Measurements from ENCODE around the gene F10. TPM values are rescaled to one million over a fixed set of nuclear protein-coding genes. Genes with fewer than 3 reads are reported as not detected.

The F10 gene
- total and polyA plus RNA-seq, 2 experiments from 2014 or later = 0.76 to 1.6 TPM

GRCh38 chr13:113076681-113077401, 45.8 kb upstream of the F10 start:
- Histone ChIP-seq H3F3A (replicated peaks; ENCODE audit: low read depth) (no peaks in the 10 kb centered on the region), H3K4me3 (no peak overlapping the region), H4K20me1 (replicated peaks; ENCODE audit: insufficient read depth) (no peaks in the 10 kb centered on the region), H3K79me2 (replicated peaks; ENCODE audit: insufficient read depth) (no peaks in the 10 kb centered on the region), H3K4me2 (no peak overlapping the region), H2AFZ (no peak overlapping the region), H3K36me3 (ENCODE audit: insufficient read depth) (no peaks in the 10 kb centered on the region), H3K4me1 (ENCODE audit: insufficient read depth) (no peaks in the 10 kb centered on the region), H3K27me3 (ENCODE audit: insufficient read depth) (no peaks in the 10 kb centered on the region), H3K9me2 (ENCODE audit: insufficient read depth) (no peaks in the 10 kb centered on the region), H3K27ac (ENCODE audit: low read depth) (no peak overlapping the region)
- no peak for DNase-seq (ENCODE audit: low spot score)
- ATAC-seq = no peak
- Mint-ChIP-seq H3K4me1 (no peaks in the 10 kb centered on the region; the same call in 2 of the 3 replicates), H3K4me3 (no peak overlapping the region), H3K9me3 (no peaks in the 10 kb centered on the region), H3K27ac (peak overlapping the region; percentile 80; the same call in 1 of the 2 replicates), H3K27me3 (ENCODE audit: insufficient read depth, low read depth, poor library complexity) (peaks cover 5% of the 10 kb centered on the region), H3K36me3 (ENCODE audit: low read depth) (peaks cover 5% of the 10 kb centered on the region; the same call in 2 of the 3 replicates)
- no peak for TF ChIP-seq JUNB (IDR thresholded peaks at IDR 0.05; ENCODE audit: unreplicated experiment)
- TF ChIP-seq EZH2 (IDR thresholded peaks at IDR 0.05; ENCODE audit: low read depth, unreplicated experiment) = no peak
- no peak for TF ChIP-seq POLR2AphosphoS5 (IDR thresholded peaks at IDR 0.05; ENCODE audit: low read depth)
- no peak for TF ChIP-seq NANOG (IDR thresholded peaks at IDR 0.05; ENCODE audit: borderline replicate concordance)
- no peak for TF ChIP-seq STAT1 (IDR thresholded peaks at IDR 0.05; ENCODE audit: unreplicated experiment)
- TF ChIP-seq EZH2phosphoT487 (IDR thresholded peaks at IDR 0.05; ENCODE audit: unreplicated experiment) = no peak
- no peak for TF ChIP-seq ETS1 (IDR thresholded peaks at IDR 0.05)
- TF ChIP-seq CTCF (conservative IDR thresholded peaks at IDR 0.05; ENCODE audit: low read depth in 2 of 2) = no peak
- TF ChIP-seq CREB1 (CRISPR knock-in tag; IDR thresholded peaks at IDR 0.05; ENCODE audit: low read depth) = no peak
- no peak for TF ChIP-seq ZNF462 (CRISPR knock-in tag; IDR thresholded peaks at IDR 0.05)
- no peak for TF ChIP-seq REST (IDR thresholded peaks at IDR 0.05; ENCODE audit: unreplicated experiment)
- TF ChIP-seq ZNF331 (CRISPR knock-in tag; IDR thresholded peaks at IDR 0.05; ENCODE audit: low read depth) = no peak
- no peak for TF ChIP-seq ZNF114 (CRISPR knock-in tag; IDR thresholded peaks at IDR 0.05)

All from GM23338 (cell line).